ENCODE measurements around the gene TUBB.

The TUBB gene

DNA sequence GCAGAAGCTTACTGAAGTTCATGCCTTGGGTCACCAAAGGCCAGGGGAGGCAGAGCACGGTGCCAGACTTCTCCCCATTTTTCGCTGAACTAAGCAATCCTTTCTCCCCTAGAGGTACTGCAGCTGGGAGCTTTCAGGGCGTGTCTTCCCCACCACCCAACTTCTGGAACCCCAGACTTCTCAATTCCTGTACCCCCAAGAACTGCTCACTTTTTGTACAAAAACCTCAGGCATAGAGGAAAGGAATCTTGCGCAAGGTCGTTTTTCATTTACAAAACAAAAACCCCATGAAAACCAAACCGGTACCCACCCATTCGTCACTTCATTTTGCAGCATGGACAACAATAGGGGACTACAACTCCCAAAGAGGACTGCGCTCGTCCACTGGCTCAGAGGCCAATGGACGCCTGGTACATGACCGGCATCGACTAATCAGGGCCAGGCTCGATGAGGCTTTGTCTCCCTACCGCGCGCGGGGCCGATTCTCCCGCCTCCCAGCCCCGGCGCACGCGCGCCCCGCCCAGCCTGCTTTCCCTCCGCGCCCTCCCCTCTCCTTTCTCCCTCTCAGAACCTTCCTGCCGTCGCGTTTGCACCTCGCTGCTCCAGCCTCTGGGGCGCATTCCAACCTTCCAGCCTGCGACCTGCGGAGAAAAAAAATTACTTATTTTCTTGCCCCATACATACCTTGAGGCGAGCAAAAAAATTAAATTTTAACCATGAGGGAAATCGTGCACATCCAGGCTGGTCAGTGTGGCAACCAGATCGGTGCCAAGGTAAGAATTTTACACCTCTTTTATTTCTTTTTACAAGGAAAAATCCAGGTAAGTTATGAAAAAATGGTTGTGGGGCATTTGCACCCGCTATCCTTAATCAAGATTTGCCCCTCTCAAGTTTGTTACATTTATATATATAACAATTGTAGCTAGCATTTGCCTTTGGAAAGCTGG is at the start of gene TUBB:
TSS of gene TUBB (plus strand) at position 562 of the 947 bp plus-strand sequence. CDS start at position 717, 155 bp downstream.
- DNase-seq = peak; percentile 60 to 99 (median 96)

- no peak for DNase-seq
Measured at GRCh38 chr6:30670760-30671527, 49.2 kb upstream of the TUBB start.

GRCh38 chr6:30672445-30673253 is 47.5 kb upstream of the TUBB start, which contains the start of gene DHX16:
Gene DHX16, minus strand, starts transcription at chr6:30673006. Its CDS starts 165 bp downstream, at chr6:30672841.
- peak; percentile 32 to 93 (median 81) for DNase-seq

DNA sequence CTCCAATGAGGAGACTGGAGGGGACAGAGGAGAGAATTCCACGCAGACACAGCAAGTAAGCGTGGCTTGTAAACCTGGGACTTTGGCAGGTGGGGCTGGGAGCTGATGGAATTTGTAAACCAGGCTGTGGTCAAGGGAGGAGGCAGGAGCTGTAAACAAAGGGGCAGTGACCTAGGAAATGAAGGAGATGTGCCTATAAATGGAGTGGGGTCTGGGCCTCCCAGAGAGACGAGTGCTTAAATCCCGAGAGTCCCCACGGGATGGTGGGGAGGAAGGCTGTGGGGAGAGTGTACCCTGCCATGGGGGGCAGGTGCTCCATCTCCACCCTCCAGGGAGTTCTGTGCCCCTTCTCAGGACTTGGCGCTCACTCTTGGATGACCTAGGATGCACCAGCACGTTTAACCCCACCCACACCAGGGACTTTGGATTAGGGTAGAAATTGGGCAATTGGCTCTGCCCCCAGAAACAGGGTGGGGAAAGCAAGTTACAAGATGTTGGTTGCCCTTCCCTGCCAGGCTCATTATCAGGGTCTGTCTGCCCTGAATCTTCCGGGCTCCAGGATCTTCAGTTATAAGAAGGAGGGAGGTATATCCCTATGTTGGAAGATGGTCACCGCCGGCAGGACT is 43.4 kb upstream of the TUBB start:
- DNase-seq = no peak

DNA sequence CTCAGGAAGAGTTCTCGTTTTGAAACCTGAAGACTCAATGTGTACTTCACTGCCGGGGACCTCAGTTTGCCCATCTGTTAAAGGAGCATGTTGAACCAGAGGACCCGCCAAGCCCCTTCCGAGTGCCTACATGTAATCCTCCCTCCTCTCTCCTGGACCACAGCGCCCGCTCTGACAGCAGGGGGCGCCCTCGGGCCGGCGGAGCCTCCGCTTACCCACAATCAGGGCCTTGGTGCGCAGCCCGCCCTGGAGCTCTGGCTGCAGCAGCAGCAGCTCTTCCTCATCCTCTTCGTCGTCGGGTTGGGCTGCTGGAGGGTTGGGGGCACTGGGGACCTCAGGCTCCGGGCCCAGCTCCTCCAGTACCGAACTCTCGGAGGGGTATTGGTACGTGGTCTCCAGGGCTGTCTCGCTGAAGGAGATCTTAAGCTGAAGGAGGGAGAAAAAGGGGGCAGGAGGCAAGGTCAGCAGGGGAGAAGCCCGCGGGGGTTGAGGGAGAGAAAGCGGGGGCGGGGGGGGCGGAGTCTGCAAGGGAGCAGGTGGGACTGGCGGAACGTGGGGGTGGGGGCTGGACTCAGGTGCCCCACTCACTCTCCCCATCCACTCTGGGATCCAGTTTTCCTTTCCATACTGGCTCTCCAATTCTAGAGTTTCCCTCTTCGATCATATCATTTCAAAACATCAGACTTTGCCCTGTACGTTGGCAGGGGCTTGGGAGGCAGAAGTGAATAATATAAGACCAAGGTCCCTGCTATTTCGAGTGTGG is 41.0 kb upstream of the TUBB start:
- DNase-seq = peak in 50 of 51 donors; percentile 16 to 90 (median 66)

- DNase-seq = no peak
Measured at GRCh38 chr6:30679765-30680535, 40.2 kb upstream of the TUBB start.

GRCh38 chr6:30681766-30682142 is 38.4 kb upstream of the TUBB start:
- DNase-seq = no peak

DNA sequence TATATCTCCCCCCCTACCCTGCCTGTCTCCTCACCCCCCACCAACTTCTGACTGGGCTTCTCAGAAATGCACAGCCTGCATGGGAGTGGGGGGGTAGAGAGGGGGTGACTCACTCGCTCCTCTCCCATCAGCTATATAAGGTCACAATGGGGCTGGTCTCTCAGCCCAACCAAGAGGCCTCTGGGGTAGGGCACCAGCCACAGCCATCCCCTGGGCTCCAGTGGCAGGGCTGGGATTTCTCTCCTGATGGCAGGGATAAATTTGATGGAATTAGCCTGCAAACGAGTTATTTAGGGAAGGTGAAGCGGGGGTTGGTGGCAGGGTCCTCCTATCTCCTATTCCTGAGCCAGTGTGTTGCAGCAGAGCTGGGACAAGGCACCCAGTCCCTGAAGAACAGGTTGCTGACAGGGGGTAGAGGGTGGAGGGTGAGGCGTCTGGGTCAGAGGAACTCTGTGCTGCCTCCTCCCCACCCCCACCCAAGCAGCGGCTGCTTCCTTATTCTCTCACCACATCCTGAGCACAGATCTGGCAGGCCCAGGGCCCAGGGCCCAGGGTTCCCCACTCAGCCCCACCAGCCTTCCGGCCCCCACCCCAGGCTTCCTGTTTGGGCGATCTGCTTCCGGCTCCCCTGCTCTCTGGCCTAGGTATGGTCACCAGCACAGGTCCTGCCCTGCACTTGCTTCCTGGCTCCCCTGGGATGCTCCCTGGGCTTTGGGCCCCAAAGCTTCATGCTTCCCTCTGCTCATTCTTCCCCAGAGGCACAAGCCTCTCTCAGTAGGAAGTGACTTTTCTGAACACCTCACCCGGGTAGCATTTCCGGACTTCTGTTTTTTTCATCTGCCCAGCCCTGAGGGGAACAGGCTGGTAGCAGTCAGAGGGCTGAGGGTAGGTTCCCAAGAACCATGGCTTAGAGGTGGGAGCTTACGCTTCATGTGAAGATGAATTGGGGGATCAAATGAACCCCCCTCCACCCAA is 37.7 kb upstream of the TUBB start:
- DNase-seq = peak in 37 of 51 donors; percentile 7 to 66 (median 31)

DNA sequence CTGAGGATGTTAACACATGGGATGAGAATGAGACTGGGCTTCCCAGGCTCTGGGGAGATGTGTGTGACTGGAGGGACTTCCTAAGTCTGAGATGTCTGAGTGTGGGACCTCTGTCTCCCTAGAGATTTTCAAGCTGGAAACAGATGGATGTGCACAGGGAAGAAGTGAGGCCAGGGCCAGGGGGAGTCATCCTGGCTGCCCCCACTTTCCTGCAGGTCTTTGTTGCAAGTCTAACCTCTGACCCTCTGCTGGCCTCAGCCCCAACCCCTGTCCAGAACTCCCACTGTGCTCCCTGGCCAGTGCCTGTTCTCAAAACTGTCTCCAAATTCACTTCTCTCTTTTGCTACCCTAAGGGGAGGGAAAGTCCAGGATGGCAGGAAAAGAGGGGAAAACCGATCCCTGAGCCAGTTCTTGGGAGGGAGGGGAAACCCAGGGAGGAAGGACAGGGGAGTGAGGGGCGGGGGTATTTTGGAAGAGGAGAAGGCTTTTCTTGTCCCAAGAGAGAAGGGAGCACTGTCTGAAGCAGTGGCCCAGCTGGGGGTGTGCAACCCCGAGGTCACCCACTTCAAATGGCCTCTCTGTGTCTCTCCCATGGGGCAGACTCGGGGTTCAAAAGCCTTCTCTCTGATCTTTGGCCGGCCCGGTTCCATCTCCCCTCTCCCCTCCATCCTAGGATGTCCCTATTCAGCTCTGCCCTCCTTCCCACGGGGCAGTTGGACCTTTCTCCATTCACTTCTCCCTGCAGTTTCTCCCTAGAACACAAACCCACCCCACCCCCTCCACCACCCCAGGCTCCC is 36.8 kb upstream of the TUBB start:
- peak in 2 of 51 donors; percentile 8 to 13 for DNase-seq

DNA sequence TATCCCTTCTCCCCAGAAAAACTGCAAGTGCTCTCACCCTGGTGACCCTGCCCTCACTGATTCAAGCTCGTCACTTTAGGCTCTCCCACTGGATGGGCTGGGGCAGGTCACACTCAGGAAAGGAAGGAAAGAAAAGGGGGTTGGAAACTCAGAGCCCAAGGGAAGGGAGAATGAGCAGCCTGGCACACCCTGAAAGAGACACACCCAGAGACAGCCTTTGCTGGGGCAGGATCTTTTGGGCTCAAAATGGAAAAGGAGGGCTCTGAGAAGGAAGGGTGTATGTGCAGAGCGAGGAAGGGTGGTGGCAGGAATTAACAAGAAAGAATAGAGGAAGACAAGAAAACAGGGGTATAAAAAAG is 36.2 kb upstream of the TUBB start:
- DNase-seq = no peak

- peak in 12 of 51 donors; percentile 9 to 34 (median 19) for DNase-seq
Measured at GRCh38 chr6:30684386-30685156, 35.6 kb upstream of the TUBB start.

GRCh38 chr6:30685157-30686008 is 34.8 kb upstream of the TUBB start:
- no peak for DNase-seq

DNA sequence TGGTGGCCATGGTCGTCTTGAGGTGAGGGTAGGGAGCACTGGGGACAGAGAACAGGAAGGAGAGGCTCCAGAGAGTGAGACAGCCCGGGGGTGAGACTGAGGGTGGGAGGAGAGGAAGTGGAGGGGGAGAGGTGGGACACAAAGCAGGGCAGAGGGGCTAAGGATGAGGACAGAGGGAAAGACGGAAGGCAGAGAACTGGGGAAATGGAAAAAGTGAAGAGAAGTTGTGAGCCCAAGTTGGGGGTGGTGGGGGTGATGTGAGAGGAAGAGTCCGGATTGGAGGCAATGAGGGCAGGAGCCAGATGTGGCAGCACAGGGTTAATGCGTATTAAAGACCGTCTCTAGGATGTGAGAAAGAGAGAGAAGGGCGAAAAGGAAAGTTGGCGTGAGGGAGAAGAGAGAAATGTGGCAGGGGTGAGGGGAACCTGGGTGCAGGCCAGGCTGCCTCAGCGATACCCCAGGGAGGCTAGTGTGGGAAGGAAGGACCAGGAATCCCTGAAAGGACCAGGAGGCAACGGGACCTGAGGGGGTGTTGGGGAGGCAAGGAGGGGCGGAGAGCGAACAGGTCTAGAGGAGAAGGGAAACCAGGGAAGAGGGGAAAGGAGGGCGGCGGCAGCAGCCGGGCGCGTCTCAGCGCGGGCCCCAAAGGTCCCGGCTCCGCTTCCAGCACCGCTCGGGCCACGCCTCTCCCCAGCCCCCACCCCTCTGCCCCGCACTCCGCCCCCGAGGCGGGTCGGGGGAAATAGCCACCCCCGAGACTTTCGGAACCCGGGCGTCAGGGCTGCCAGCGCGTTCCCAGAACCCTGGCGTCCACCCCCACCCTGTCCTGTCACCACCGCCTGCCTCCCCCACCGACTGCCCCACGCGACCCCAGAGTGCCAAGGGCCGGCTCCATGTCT is 33.9 kb upstream of the TUBB start, which contains the start of gene PPP1R18:
TSS of gene PPP1R18 (minus strand) at position 637 of the 899 bp plus-strand sequence. CDS start at position 10, 627 bp downstream.
- peak in 40 of 51 donors; percentile 16 to 78 (median 42) for DNase-seq

All from hypothalamus (tissue), 51 donors.